GM21381 (cell line): ENCODE data around the gene DGKD.
A peak's percentile ranks its signal among the peaks of the same experiment; 100 is the strongest.

Experiments used
- ATAC-seq: cut with Tn5 transposase; IDR thresholded peaks from one replicate; pipeline ENCODE4 v1.9.1; 2021; ENCODE audit warnings: mild to moderate bottlenecking, moderate library complexity; ENCODE audit not compliant: unreplicated experiment

DGKD gene

GRCh38 chr2:233491326-233491725 lies 137.0 kb downstream of the DGKD start:
- ATAC-seq = no peak

GRCh38 chr2:233492078-233492477 lies 137.8 kb downstream of the DGKD start:
- no peak for ATAC-seq

GRCh38 chr2:233492751-233493150 lies 138.5 kb downstream of the DGKD start:
- ATAC-seq = no peak

- no peak for ATAC-seq
Measured at GRCh38 chr2:233495503-233496496, 141.5 kb downstream of the DGKD start.

GRCh38 chr2:233497692-233498091 lies 143.4 kb downstream of the DGKD start:
- no peak for ATAC-seq

- no peak for ATAC-seq
Measured at GRCh38 chr2:233498126-233498525, 143.8 kb downstream of the DGKD start.

- no peak for ATAC-seq
Measured at GRCh38 chr2:233499928-233500327, 145.6 kb downstream of the DGKD start.

- peak; percentile 69 for ATAC-seq
Measured at GRCh38 chr2:233501198-233502076, 147.1 kb downstream of the DGKD start.

- ATAC-seq = no peak
Measured at GRCh38 chr2:233503481-233503880, 149.2 kb downstream of the DGKD start.

GRCh38 chr2:233503947-233504637 lies 149.8 kb downstream of the DGKD start:
- peak; percentile 60 for ATAC-seq

GRCh38 chr2:233513953-233514655 lies 159.8 kb downstream of the DGKD start:
- peak; percentile 62 for ATAC-seq

GRCh38 chr2:233519787-233520611 lies 165.7 kb downstream of the DGKD start:
- peak; percentile 95 for ATAC-seq
